GM18907 (cell line): ENCODE measurements around the gene EFCAB14.
"Not testable (repeated sequence)": the region's sequence is repeated elsewhere in the genome, so short reads cannot be mapped to it uniquely, and the experiment has no call there.

ENCODE experiments used
- ATAC-seq: cut with Tn5 transposase; IDR thresholded peaks from one replicate; pipeline ENCODE4 v1.9.1; 2021; ENCODE audit warnings: mild to moderate bottlenecking, moderate library complexity; ENCODE audit not compliant: unreplicated experiment

The EFCAB14 gene

GRCh38 chr1:46718727-46719622 lies at the start of gene EFCAB14:
Gene EFCAB14, minus strand, starts transcription at chr1:46719114. Its CDS starts 1,027 bp downstream, at chr1:46718087.
- ATAC-seq, result peak; percentile 97

GRCh38 chr1:46768445-46768844 lies 49.5 kb upstream of the EFCAB14 start:
- ATAC-seq, result no peak

GRCh38 chr1:46767649-46768282 lies 48.9 kb upstream of the EFCAB14 start:
- no peak for ATAC-seq

GRCh38 chr1:46764402-46764801 lies 45.5 kb upstream of the EFCAB14 start:
- ATAC-seq, result no peak

- no peak for ATAC-seq
Measured at GRCh38 chr1:46761740-46762139, 42.8 kb upstream of the EFCAB14 start.

GRCh38 chr1:46760558-46761166 lies 41.7 kb upstream of the EFCAB14 start:
- ATAC-seq, result no peak

GRCh38 chr1:46757956-46758528 lies 39.1 kb upstream of the EFCAB14 start:
- ATAC-seq, result no peak

- ATAC-seq, result no peak
Measured at GRCh38 chr1:46757247-46757955, 38.5 kb upstream of the EFCAB14 start.

GRCh38 chr1:46755121-46755520 lies 36.2 kb upstream of the EFCAB14 start:
- ATAC-seq, result no peak

GRCh38 chr1:46754707-46755106 lies 35.8 kb upstream of the EFCAB14 start:
- ATAC-seq, result not testable (repeated sequence)

- ATAC-seq, result no peak
Measured at GRCh38 chr1:46753985-46754384, 35.1 kb upstream of the EFCAB14 start.

GRCh38 chr1:46749921-46750404 lies 31.0 kb upstream of the EFCAB14 start:
- no peak for ATAC-seq

- ATAC-seq, result no peak
Measured at GRCh38 chr1:46749404-46749803, 30.5 kb upstream of the EFCAB14 start.

GRCh38 chr1:46747683-46748288 lies 28.9 kb upstream of the EFCAB14 start:
- ATAC-seq, result no peak

- ATAC-seq, result no peak
Measured at GRCh38 chr1:46742069-46742468, 23.2 kb upstream of the EFCAB14 start.

GRCh38 chr1:46735708-46736324 lies 16.9 kb upstream of the EFCAB14 start:
- no peak for ATAC-seq

- not testable (repeated sequence) for ATAC-seq
Measured at GRCh38 chr1:46728327-46728873, 9.5 kb upstream of the EFCAB14 start.

GRCh38 chr1:46725736-46726108 lies 6.8 kb upstream of the EFCAB14 start:
- ATAC-seq, result no peak

GRCh38 chr1:46724991-46725735 lies 6.2 kb upstream of the EFCAB14 start:
- ATAC-seq, result peak; percentile 84
